Measurements from ENCODE around the gene EGFL7. TPM values are rescaled to one million over a fixed set of nuclear protein-coding genes. Genes with fewer than 3 reads are reported as not detected.

EGFL7 gene
- total and polyA plus RNA-seq, 4 donors = 128 to 379 (median 226) TPM

DNA sequence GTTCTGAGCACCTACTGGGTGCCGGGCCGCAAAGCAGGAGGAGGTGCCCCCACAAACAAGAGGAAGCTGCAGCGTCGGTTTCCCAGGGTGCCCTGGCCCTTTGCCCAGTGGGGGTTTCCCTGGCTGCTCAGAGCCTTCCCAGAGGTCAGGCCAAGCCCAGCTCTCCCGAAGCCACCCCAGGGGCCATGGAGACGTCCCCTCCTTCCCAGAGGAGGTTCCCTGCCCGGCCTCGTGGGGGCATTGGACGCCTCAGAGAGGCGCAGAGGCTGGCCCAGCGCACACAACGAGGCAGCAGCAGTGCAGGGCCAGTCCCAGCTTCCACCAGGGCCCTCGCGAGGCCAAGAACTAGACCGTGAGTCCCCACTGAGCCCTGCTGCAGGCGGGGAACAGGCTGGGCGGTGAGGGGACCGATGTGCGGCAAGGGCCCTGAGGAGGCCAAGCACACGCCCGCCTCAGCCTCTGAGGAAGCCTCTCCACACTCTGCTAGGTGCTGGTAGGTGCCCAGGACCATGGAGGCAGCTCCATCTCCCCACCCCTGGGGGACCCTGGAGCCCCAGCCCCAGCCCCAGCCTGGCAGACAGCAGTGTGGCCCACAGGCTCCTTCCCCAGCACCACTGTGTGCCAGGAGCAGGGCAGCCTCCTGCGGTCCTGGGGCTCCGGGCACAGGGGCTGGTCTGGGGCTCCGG is 56.6 kb downstream of the EGFL7 start:
- H3K9me3 ChIP-seq (ENCODE audit: control insufficient read depth in 4 of 4, insufficient read depth in 3 of 4, low read length in 3 of 4) = no peaks in the 10 kb centered on the region
- H3K9ac ChIP-seq (ENCODE audit: insufficient read depth in 1 of 2, low read length in 2 of 2) = no peak overlapping the region
- peaks cover 5 to 31% (median 9%) of the 10 kb centered on the region in 4 donors for H3K36me3 ChIP-seq (ENCODE audit: control insufficient read depth in 4 of 4, insufficient read depth in 4 of 4, low read length in 4 of 4)
- no peak for DNase-seq
- no peak overlapping the region for H3K4me3 ChIP-seq
- 44 to 55% methylated on average over 24 of the region's 24 CpGs for WGBS, 2 donors
- H3K27me3 ChIP-seq (ENCODE audit: control insufficient read depth in 3 of 3, insufficient read depth in 3 of 3, low read length in 2 of 3) = no peaks in the 10 kb centered on the region
- peak overlapping the region in 1 of 2 donors; percentile 40 for H3K27ac ChIP-seq (ENCODE audit: low read depth in 1 of 2, low read length in 1 of 2)
- H3K4me1 ChIP-seq (ENCODE audit: control insufficient read depth in 5 of 5, insufficient read depth in 5 of 5, low read length in 5 of 5) = peaks cover 0 to 24% (median 11%) of the 10 kb centered on the region in 5 donors
- TF ChIP-seq, protein P1, sequence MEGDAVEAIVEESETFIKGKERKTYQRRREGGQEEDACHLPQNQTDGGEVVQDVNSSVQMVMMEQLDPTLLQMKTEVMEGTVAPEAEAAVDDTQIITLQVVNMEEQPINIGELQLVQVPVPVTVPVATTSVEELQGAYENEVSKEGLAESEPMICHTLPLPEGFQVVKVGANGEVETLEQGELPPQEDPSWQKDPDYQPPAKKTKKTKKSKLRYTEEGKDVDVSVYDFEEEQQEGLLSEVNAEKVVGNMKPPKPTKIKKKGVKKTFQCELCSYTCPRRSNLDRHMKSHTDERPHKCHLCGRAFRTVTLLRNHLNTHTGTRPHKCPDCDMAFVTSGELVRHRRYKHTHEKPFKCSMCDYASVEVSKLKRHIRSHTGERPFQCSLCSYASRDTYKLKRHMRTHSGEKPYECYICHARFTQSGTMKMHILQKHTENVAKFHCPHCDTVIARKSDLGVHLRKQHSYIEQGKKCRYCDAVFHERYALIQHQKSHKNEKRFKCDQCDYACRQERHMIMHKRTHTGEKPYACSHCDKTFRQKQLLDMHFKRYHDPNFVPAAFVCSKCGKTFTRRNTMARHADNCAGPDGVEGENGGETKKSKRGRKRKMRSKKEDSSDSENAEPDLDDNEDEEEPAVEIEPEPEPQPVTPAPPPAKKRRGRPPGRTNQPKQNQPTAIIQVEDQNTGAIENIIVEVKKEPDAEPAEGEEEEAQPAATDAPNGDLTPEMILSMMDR (IDR thresholded peaks at IDR 0.05; ENCODE audit: control extremely low read depth, extremely low read depth) = no peak
- no peak for ATAC-seq (ENCODE audit: insufficient read depth, low FRiP score)

DNA sequence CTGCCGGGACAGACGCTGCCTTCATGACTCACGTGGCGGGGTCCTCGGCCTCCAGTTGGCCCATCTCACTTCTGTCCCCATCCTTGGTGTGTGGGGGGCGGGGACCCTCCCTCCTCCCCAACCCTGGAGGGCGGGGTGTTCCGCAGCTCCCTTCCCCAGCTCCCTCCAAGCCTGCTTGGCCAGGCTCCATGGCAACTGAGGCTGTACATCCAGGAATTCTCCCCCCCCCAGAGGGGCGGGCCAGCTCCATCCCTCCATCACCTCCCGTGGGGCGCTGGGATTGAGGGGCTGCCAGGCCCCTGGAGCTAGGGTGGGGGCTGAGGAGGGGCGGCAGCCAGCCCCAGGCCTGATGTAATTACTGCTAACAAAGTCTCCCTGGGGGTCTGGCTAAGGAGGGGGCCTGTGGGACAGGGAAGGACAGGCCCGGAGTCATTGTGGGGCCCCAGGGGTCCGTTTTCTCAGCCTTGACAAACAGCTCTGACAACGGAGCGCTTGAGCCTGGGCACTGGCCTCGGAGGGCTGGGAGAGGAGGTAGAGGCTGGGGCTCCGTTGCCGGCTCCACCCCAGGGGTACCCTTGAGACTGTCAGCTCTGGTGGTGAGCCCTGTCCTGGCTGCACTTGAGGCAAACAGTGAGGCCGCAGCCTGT is 57.7 kb downstream of the EGFL7 start:
- TF ChIP-seq, protein P1 (IDR thresholded peaks at IDR 0.05; ENCODE audit: control extremely low read depth, extremely low read depth) = no peak
- Histone ChIP-seq H3K27me3 (ENCODE audit: control insufficient read depth in 3 of 3, insufficient read depth in 3 of 3, low read length in 2 of 3) (no peaks in the 10 kb centered on the region), H3K4me1 (ENCODE audit: control insufficient read depth in 5 of 5, insufficient read depth in 5 of 5, low read length in 5 of 5) (peaks cover 0 to 19% (median 11%) of the 10 kb centered on the region in 5 donors), H3K9me3 (ENCODE audit: control insufficient read depth in 4 of 4, insufficient read depth in 3 of 4, low read length in 3 of 4) (no peaks in the 10 kb centered on the region), H3K4me3 (no peak overlapping the region), H3K36me3 (ENCODE audit: control insufficient read depth in 4 of 4, insufficient read depth in 4 of 4, low read length in 4 of 4) (peaks cover 5 to 36% (median 12%) of the 10 kb centered on the region in 4 donors), H3K9ac (ENCODE audit: insufficient read depth in 1 of 2, low read length in 2 of 2) (no peak overlapping the region), H3K27ac (ENCODE audit: low read depth in 1 of 2, low read length in 1 of 2) (peak overlapping the region; percentile 43 to 79)
- peak; percentile 71 to 82 (median 75) for DNase-seq
- 61 to 73% methylated on average over 20 of the region's 20 CpGs for WGBS, 2 donors
- no peak for ATAC-seq (ENCODE audit: insufficient read depth, low FRiP score)

DNA sequence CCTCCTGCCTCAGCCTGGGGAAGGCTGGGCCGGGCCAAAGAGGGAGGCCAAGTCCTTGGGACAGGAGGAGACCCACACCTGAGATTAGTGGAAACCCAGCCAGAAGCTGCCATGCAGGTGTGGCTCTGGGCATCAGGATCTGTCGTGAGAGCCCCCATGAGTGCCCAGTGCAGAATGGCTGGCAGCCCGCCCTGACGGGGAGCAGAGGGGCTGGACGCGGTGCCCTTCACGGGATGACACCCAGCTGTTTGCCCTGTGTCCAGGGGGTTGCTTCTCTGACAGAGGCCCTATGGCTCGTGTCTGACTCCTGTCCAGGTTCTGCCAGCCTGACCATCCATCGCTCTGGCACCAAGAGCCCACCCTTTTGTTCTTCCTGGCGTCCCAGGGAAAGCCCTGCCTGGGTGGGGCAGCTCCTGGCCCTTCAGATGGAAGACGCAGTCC is 58.2 kb downstream of the EGFL7 start:
- ATAC-seq (ENCODE audit: insufficient read depth, low FRiP score) = no peak
- no peaks in the 10 kb centered on the region for H3K27me3 ChIP-seq (ENCODE audit: control insufficient read depth in 3 of 3, insufficient read depth in 3 of 3, low read length in 2 of 3)
- H3K27ac ChIP-seq (ENCODE audit: low read depth in 1 of 2, low read length in 1 of 2) = peak overlapping the region; percentile 43 to 79
- no peaks in the 10 kb centered on the region for H3K9me3 ChIP-seq (ENCODE audit: control insufficient read depth in 4 of 4, insufficient read depth in 3 of 4, low read length in 3 of 4)
- no peak overlapping the region for H3K9ac ChIP-seq (ENCODE audit: insufficient read depth in 1 of 2, low read length in 2 of 2)
- no peak overlapping the region for H3K4me3 ChIP-seq
- H3K36me3 ChIP-seq (ENCODE audit: control insufficient read depth in 4 of 4, insufficient read depth in 4 of 4, low read length in 4 of 4) = peaks cover 5 to 41% (median 17%) of the 10 kb centered on the region in 4 donors
- TF ChIP-seq, protein P1 (IDR thresholded peaks at IDR 0.05; ENCODE audit: control extremely low read depth, extremely low read depth) = no peak
- DNase-seq = no peak
- WGBS, 2 donors = 69 to 74% methylated on average over 10 to 11 of the region's 11 CpGs
- H3K4me1 ChIP-seq (ENCODE audit: control insufficient read depth in 5 of 5, insufficient read depth in 5 of 5, low read length in 5 of 5) = peaks cover 0 to 23% (median 13%) of the 10 kb centered on the region in 5 donors
